T-helper 9 cell (primary cell): ENCODE results near the gene TUBAL3.

Source experiments
- DNase-seq: peaks from one replicate; pipeline ENCODE4 v3.0.0-alpha.2; 2020

Gene TUBAL3

GRCh38 chr10:5373891-5374611 is 30.6 kb downstream of the TUBAL3 start:
- DNase-seq, result no peak

GRCh38 chr10:5373307-5373706 is 31.3 kb downstream of the TUBAL3 start:
- DNase-seq, result no peak

DNA sequence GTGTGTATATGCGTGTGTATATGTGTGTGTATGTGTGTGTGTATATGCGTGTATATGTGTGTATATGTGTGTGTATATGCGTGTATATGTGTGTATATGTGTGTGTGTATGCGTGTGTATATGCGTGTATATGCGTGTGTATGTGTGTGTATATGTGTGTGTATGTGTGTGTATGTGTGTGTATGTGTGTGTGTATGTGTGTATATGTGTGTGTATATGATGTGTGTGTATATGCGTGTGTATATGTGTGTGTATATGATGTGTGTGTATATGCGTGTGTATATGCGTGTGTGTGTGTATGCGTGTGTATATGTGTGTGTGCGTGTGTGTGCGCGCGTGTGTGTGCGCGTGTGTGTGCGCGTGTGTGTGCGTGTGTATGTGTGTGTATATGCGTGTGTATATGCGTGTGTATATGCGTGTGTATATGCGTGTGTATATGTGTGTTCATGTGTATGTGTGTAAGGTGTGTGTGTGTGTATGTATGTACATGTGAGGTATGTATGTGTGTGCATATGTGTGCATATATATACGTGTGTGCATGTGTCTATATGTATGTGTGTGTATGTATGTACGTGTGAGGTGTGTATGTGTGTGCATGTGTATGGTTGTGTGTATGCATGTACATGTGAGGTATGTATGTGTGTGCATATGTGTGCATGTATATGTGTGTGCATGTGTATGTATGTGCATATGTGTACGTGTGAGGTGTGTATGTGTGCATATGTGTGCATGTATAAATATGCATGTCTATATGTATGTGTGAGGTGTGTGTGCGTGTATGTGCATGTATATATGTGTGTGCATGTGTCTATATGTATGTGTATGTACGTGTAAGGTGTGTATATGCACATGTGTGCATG is 33.9 kb downstream of the TUBAL3 start:
- DNase-seq, result no peak

- no peak for DNase-seq
These were observed 35.1 kb downstream of the TUBAL3 start for GRCh38 chr10:5369362-5370158.

DNA sequence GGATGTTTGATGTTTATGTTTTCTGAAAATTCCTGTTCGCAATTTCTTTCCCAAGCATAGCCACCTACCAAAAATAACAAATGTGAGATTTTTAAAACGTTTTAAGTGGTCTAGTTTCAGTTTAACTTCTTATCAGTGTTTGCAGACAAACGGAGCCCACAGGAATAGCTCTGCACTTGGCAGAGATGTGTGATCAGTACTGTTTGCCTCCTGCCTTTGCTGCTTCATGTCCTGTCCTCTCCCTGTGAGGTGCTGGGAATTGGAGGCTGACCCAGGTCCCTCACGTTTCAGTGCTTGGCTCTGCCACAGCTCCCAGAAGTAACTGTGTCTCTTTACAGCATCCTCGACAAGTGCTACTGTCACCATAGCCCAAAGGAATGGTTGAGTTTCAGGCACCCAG is 38.7 kb downstream of the TUBAL3 start:
- DNase-seq, result no peak

DNA sequence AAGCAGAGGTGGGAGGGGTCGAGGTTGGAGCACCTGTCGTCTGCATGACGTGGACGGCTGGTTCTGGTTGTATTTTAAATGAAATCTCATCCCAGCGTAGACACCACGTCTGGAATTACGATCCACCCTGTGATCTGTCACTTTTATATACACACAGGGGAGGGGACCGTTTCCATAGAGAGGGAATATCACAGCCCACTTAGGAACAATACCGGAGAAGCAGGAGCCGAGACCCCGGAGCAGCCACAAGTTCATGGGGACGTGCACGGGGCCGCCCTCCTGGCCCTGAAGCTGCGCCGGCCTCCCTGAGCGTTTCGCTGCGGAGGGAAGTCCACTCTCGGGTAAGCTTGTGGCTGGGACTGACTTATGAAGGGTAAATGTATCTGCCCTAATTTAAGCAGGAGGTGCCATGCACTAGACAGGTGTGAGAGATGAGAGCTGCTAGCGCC is 39.7 kb downstream of the TUBAL3 start, which contains the start of gene UCN3:
Gene UCN3, plus strand, starts transcription at position 77 of the 449 bp plus-strand sequence. CDS start 8,755 bp downstream, outside the sequence.
- DNase-seq, result no peak

- no peak for DNase-seq
These were observed 40.3 kb downstream of the TUBAL3 start for GRCh38 chr10:5364374-5364773.

DNA sequence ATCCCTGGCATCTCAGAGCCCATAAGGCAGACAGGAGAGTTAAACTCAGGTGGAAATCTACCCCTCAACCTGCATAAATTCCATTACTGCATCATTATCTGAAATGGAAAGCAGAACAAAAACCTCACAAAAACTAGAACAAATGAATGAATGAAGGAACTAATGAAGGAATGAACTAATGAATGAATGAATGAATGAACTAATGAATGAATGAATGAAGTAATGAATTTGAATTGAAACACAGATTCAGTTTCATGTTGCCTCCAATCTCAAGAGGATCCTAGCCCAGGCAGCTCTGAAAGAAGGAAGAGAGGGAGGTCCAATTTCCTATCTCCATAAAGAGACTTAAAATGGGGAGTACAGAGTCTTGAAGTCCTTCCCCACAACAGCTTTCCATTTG is 41.8 kb downstream of the TUBAL3 start:
- no peak for DNase-seq

DNA sequence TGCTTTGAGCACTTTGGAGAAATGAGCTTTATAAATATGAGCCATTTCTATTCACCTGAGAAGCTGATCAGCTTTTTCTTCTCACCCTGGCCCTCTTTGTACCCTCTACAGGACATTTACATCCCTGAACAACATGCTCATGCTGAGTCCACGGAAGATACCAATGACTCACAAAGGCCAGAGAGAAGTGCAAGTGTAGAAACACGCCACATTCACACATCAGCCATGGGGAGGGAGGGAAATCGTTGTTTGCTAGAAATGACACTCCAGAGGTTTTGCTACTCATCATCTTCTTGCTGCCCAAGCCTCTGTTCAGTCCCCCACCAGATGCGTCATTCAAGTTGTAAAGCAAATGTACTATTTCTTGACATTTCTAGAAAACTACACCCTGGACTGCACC is 42.7 kb downstream of the TUBAL3 start:
- DNase-seq, result no peak

- no peak for DNase-seq
These were observed 44.2 kb downstream of the TUBAL3 start for GRCh38 chr10:5360318-5360915.

DNA sequence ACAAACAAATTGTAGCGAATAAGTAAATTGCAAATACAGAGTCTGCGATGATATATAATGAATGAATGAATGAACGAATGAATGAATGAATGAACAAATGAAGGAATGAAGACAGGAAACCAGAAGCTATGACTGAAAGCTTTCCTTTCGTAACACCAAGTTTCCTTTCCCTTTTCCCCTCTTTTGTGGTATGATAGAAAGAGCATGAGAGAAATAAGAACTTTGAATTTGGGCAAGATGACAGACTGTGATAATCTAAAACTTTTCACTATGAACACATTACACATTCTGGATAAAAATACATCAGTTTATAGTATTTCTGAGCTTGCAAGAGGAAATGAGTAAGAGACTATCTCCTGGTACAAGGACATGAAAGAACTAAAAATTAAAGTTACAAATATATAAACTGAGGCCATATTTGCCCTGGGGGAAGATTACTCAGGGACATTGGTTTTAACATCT is 48.3 kb downstream of the TUBAL3 start:
- no peak for DNase-seq

DNA sequence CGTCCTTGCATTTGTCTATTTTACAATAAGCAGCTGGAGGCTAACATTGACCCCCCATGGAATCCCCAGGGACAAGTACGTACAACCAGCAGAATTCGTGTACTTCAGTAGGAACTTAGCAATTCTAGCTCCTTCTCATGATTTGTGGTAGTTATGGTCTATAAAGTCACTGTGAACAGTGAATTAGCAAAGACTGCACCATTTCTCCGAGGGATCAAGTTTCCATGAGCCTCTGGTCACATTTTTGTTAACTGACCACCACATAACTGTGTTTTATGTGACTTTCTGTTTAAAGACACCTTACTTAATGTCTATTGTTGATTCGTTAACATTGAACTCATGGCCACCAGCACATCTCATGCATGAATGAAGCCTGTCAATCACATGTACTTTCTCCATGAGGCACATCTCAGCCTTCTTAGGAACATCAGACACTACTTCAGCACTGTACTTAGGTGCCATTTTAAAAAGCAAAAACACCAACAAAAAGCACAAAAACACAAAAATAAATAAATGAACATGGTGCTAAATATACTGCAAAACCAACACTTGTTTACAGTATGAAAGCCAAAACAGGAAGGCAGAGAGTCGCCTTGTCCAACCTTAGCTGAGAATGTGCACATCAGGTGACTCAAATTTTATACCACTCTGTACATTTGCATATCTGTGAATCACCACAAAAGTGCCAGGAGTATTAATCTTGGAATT is 48.9 kb downstream of the TUBAL3 start:
- DNase-seq, result no peak

DNA sequence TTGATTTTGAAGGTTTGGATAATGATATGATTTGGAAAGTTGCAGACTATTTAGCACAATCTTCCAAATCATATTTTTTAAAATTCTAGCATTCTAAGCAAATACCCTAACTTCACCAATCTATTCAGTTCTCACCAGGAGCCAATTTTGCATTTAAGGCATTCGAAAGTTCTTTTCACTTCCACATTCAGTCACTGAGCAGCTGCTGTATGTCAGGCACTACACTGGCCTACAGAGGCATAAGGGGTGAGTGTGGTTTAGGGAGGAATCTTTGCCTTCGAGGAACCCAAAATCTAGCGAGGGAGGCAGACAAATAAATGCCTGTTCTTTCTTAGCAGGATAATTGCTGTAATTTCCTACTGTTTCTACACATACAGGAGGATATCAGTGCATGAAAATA is 50.6 kb downstream of the TUBAL3 start:
- DNase-seq, result no peak

GRCh38 chr10:5349362-5349761 is 55.3 kb downstream of the TUBAL3 start:
- DNase-seq, result no peak

- no peak for DNase-seq
These were observed 57.7 kb downstream of the TUBAL3 start for GRCh38 chr10:5346881-5347280.

DNA sequence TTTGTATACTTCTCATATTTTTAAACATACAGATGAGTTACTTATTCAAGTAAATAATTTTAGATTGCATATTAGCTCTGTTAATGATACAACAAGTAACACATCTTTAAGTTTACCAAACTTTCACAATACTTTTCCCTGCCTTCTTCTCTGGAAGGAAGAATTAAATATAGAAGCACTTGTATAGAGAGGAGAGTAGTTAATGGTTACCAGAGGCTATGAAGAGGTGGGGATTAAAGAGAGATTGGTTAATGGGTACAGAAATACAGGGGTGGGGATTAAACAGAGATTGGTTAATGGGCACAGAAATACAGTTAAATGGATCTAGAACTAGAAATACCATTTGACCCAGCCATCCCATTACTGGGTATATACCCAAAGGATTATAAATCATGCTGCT is 59.9 kb downstream of the TUBAL3 start:
- DNase-seq, result no peak

DNA sequence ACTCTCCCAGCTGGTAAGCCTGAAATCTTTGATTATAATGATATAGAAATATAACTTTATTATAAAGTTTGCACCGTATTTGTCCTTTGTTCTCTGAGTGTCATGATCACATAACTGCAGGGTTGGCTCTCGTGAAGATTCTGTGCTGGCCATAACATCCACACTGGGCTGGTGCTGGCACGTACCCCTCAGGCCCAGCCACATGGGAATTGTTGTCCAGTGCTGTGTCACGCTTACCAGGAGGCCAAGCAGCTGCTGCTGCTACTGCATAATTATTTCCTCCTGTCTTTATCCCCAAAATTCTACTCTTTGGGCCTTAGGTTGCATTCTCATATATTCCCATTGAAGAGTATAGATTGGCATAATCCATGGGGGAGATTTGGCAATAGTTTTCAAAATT is 60.6 kb downstream of the TUBAL3 start:
- no peak for DNase-seq

DNA sequence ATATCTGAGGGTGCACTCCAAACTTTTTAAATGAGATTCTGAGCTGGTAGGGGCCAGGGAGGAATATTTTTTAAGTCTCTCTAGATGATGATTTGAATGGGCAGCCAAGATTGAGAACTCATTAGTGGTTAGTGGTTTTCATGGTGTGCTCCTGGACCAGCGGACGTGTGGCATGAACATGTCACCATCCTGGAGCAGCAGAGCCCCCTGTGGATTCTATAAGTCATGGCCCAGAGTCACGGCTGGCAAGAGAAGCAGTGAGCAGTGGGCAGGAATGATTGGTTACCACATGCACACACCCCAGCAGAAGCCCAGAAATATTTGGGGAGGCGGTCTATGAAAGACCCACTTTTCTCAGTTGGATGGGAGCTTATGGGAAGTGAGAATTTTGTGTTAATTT is 61.1 kb downstream of the TUBAL3 start:
- no peak for DNase-seq
